Measurements from ENCODE around the gene ZBTB20. TPM values are rescaled to one million over a fixed set of nuclear protein-coding genes. Genes with fewer than 3 reads are reported as not detected.

The ZBTB20 gene
- total RNA-seq, 6 donors from 2014 or later: 40.0 to 150 (median 65.8) TPM

DNA sequence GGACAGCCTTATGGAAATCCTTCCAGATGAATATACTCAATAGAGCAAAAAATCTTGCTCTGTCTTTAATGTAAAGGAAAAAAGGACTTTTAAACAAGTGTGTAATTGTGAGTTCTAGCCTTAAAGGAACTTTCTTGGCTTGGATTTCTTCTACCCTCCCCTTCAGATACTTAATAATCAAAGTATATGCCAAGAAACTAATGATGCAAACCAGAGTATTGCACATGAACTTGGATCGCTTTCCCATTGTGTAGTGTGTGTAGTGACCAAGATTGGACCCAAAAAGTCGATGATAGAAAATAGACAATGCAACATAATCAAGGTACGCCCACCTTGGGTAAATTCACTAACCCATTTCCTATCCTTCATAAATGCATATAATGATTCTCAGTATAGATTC lies 729.4 kb downstream of the ZBTB20 start:
- Histone ChIP-seq H3K4me1 (peaks cover 0 to 20% (median 7%) of the 10 kb centered on the region in 4 donors), H3K4me3 (no peak overlapping the region), H3K36me3 (no peaks in the 10 kb centered on the region), H3K27me3 (no peaks in the 10 kb centered on the region), H3K9me3 (no peaks in the 10 kb centered on the region), H3K27ac (no peak overlapping the region)
- no peak for TF ChIP-seq POLR2AphosphoS5 (IDR thresholded peaks at IDR 0.05)
- no peak for TF ChIP-seq POLR2A (IDR thresholded peaks at IDR 0.05)
- TF ChIP-seq, protein P1, sequence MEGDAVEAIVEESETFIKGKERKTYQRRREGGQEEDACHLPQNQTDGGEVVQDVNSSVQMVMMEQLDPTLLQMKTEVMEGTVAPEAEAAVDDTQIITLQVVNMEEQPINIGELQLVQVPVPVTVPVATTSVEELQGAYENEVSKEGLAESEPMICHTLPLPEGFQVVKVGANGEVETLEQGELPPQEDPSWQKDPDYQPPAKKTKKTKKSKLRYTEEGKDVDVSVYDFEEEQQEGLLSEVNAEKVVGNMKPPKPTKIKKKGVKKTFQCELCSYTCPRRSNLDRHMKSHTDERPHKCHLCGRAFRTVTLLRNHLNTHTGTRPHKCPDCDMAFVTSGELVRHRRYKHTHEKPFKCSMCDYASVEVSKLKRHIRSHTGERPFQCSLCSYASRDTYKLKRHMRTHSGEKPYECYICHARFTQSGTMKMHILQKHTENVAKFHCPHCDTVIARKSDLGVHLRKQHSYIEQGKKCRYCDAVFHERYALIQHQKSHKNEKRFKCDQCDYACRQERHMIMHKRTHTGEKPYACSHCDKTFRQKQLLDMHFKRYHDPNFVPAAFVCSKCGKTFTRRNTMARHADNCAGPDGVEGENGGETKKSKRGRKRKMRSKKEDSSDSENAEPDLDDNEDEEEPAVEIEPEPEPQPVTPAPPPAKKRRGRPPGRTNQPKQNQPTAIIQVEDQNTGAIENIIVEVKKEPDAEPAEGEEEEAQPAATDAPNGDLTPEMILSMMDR (IDR thresholded peaks at IDR 0.05): no peak
- no peak for TF ChIP-seq EP300 (IDR thresholded peaks at IDR 0.05)
- WGBS, 2 donors: 86 to 90% methylated on average over 3 of the region's 3 CpGs
- DNase-seq (no peak), ATAC-seq (ENCODE audit: low FRiP score in 2 of 2) (no peak)

DNA sequence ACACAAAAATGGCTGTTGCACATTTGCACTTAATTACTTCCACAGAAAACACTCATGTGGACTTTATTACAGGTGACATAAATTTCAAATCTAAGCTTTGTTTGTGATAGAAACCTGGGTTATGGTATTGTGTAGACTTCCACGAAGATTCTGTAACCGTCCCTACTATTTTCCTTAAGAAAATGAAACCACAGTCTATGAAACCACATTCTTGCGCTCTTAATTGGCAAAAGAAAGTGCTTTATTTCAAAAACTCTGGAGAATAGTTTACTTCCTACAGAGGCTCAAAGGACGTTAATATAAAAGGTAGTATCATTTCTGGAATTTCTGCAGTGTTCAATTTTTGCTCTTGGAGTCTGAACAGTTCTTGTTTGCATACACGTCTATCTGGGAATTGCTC lies 729.8 kb downstream of the ZBTB20 start:
- ATAC-seq (ENCODE audit: low FRiP score in 2 of 2): no peak
- no peak overlapping the region for H3K27ac ChIP-seq
- H3K4me3 ChIP-seq: no peak overlapping the region
- H3K9me3 ChIP-seq: no peaks in the 10 kb centered on the region
- DNase-seq: no peak
- TF ChIP-seq POLR2A (IDR thresholded peaks at IDR 0.05) (no peak), POLR2AphosphoS5 (IDR thresholded peaks at IDR 0.05) (no peak), EP300 (IDR thresholded peaks at IDR 0.05) (no peak)
- TF ChIP-seq, protein P1 (IDR thresholded peaks at IDR 0.05): no peak
- WGBS, 2 donors: 73 to 76% methylated on average over 5 of the region's 5 CpGs
- H3K27me3 ChIP-seq: no peaks in the 10 kb centered on the region
- H3K36me3 ChIP-seq: no peaks in the 10 kb centered on the region
- H3K4me1 ChIP-seq: peaks cover 0 to 20% (median 7%) of the 10 kb centered on the region in 4 donors

DNA sequence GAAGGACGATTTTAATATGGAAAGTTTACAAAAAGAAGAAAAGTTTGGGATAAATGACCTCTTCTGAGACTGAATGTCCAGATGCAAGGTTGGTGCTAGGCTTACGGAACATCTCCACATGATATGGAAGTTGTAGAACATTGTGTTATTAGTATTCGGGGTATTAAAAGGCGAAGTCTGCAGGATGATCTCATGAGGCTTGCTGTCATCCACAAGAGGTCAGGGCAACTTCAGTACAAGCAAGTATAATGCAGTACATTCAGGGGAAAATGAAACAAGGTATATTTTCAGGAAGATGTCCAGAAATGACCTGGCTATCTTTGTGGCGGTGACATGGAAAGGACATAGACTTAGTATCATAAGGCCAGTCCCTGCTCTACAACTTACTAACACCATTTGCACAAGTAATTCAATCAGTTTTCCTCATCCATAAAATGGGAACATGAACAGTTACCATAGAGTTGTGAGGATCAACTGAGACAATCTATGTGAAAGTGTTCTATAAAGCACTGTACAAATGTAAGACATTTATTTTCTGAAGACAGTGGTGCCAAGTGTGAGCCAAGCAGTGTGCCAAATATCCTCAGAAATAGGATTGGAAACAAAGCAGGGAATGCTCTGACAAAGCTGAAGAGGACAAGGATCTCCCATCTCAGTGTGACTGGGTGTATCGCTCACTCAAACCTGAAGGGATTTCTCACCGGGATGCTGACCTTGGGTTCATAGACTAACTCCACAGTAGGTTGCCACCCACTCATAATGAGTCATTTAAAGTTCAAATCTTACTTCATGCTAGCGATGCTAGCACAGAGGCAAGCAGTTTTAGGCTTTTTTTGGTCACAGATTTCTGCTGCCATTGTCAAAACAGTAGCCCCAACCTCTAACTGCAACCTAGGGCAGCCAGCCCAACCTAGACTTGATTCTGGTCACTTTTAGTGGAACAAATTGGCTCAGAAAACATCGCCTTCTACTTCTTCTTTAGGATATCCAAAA lies 735.0 kb downstream of the ZBTB20 start:
- no peak for DNase-seq
- whole genome bisulfite sequencing, 2 donors: 85% methylated on average over 9 of the region's 9 CpGs

DNA sequence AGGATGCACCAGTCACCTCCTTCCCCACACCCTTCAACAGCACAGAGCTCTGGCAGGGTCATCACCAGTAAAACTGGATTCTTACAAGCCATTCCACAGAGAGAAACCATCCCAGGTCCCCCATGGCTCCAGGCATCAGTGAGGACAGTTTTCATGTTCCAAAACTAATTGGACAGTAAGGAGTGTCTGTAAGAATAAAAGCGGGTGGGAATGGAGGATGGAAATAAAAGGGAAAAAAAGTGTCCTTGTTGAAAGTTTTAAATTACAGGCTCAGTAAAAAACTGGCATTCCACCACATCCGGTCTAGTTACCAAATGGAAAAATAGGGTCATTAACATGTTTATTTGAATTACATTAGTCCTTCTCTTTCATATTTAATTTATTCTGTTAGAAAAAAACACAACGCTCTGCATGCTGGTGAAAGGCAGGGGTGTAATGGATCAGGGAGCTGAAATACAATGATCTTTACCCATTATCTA lies 735.9 kb downstream of the ZBTB20 start:
- no peak for TF ChIP-seq POLR2AphosphoS5 (IDR thresholded peaks at IDR 0.05)
- no peak for TF ChIP-seq POLR2A (IDR thresholded peaks at IDR 0.05)
- no peak for TF ChIP-seq EP300 (IDR thresholded peaks at IDR 0.05)
- TF ChIP-seq, protein P1 (IDR thresholded peaks at IDR 0.05): no peak
- H3K36me3 ChIP-seq: no peaks in the 10 kb centered on the region
- ATAC-seq (ENCODE audit: low FRiP score in 2 of 2) (no peak), DNase-seq (no peak)
- no peaks in the 10 kb centered on the region for H3K9me3 ChIP-seq
- H3K27me3 ChIP-seq: no peaks in the 10 kb centered on the region
- H3K27ac ChIP-seq: peak overlapping the region in 2 of 4 donors; percentile 9 to 10
- H3K4me3 ChIP-seq: no peak overlapping the region
- WGBS, 2 donors: 73 to 89% methylated on average over 3 of the region's 3 CpGs
- peaks cover 0 to 10% (median 7%) of the 10 kb centered on the region in 4 donors for H3K4me1 ChIP-seq

More for the DNA sequence above, 735.0 kb downstream of the ZBTB20 start:
- TF ChIP-seq, protein P1 (IDR thresholded peaks at IDR 0.05): no peak
- no peak for TF ChIP-seq EP300 (IDR thresholded peaks at IDR 0.05)
- TF ChIP-seq POLR2AphosphoS5 (IDR thresholded peaks at IDR 0.05): no peak
- TF ChIP-seq POLR2A (IDR thresholded peaks at IDR 0.05): no peak
- Histone ChIP-seq H3K4me1 (peaks cover 0 to 9% (median 3%) of the 10 kb centered on the region in 4 donors), H3K9me3 (no peaks in the 10 kb centered on the region), H3K27me3 (no peaks in the 10 kb centered on the region), H3K4me3 (no peak overlapping the region), H3K36me3 (no peaks in the 10 kb centered on the region), H3K27ac (peak overlapping the region in 2 of 4 donors; percentile 9 to 10)
- ATAC-seq (ENCODE audit: low FRiP score in 2 of 2): peak in 1 of 2 donors; percentile 74
